ENCODE results near the gene PHLPP1.

Gene PHLPP1

GRCh38 chr18:62963507-62963906 is 248.2 kb downstream of the PHLPP1 start:
- in situ Hi-C loops (cut with MboI; ENCODE audit: low sequenced_read_pairs, unreplicated experiment), result no loop called here
- no peak for DNase-seq (ENCODE audit: low spot score)
- no peak for TF ChIP-seq CTCF (IDR thresholded peaks at IDR 0.05; ENCODE audit: borderline replicate concordance, control extremely low read depth, extremely low read depth, insufficient read depth, missing control alignments)

GRCh38 chr18:62964432-62964831 is 249.1 kb downstream of the PHLPP1 start:
- DNase-seq (ENCODE audit: low spot score), result no peak
- in situ Hi-C loops (cut with MboI; ENCODE audit: low sequenced_read_pairs, unreplicated experiment), result no loop called here
- no peak for TF ChIP-seq CTCF (IDR thresholded peaks at IDR 0.05; ENCODE audit: borderline replicate concordance, control extremely low read depth, extremely low read depth, insufficient read depth, missing control alignments)

- in situ Hi-C loops (cut with MboI; ENCODE audit: low sequenced_read_pairs, unreplicated experiment), result no loop called here
- no peak for DNase-seq (ENCODE audit: low spot score)
- no peak for TF ChIP-seq CTCF (IDR thresholded peaks at IDR 0.05; ENCODE audit: borderline replicate concordance, control extremely low read depth, extremely low read depth, insufficient read depth, missing control alignments)
Measured at GRCh38 chr18:62967089-62967488, 251.7 kb downstream of the PHLPP1 start.

- no peak for DNase-seq (ENCODE audit: low spot score)
- in situ Hi-C loops (cut with MboI; ENCODE audit: low sequenced_read_pairs, unreplicated experiment), result no loop called here
- TF ChIP-seq CTCF (IDR thresholded peaks at IDR 0.05; ENCODE audit: borderline replicate concordance, control extremely low read depth, extremely low read depth, insufficient read depth, missing control alignments), result no peak
Measured at GRCh38 chr18:62973689-62974088, 258.3 kb downstream of the PHLPP1 start.

- TF ChIP-seq CTCF (IDR thresholded peaks at IDR 0.05; ENCODE audit: borderline replicate concordance, control extremely low read depth, extremely low read depth, insufficient read depth, missing control alignments), result no peak
- no peak for DNase-seq (ENCODE audit: low spot score)
- in situ Hi-C loops (cut with MboI; ENCODE audit: low sequenced_read_pairs, unreplicated experiment), result no loop called here
Measured at GRCh38 chr18:62974388-62974787, 259.0 kb downstream of the PHLPP1 start.

GRCh38 chr18:62974928-62975675 is 259.8 kb downstream of the PHLPP1 start:
- DNase-seq (ENCODE audit: low spot score), result no peak
- in situ Hi-C loops (cut with MboI; ENCODE audit: low sequenced_read_pairs, unreplicated experiment), result loop anchor here (25.0 kb wide), 3 partner anchors 388 to 788 kb away; partner anchors contain the start of genes PIGN and RELCH
- no peak for TF ChIP-seq CTCF (IDR thresholded peaks at IDR 0.05; ENCODE audit: borderline replicate concordance, control extremely low read depth, extremely low read depth, insufficient read depth, missing control alignments)

Measured in GM13976 (cell line).